Lower lobe of right lung (tissue), 2 donors: Measurements from ENCODE around the gene NME3. TPM values are rescaled to one million over a fixed set of nuclear protein-coding genes. Genes with fewer than 3 reads are reported as not detected.
A peak's percentile ranks its signal among the peaks of the same experiment; 100 is the strongest.

Experiments
- ATAC-seq, 2 donors: fragments of 200-7000 bp; cut with Tn5 transposase; one replicate each; pipeline ENCODE4 v1.9.1; 2020 to 2022; ENCODE audit warnings: mild to moderate bottlenecking in 2 of 2, moderate library complexity in 2 of 2
- DNase-seq: peaks from one replicate; pipeline ENCODE4 v3.0.0-alpha.2; 2020
- H3K27ac ChIP-seq: fragments of 200-600 bp; one replicate; pipeline ENCODE4 v1.8.0; 2022
- H3K27me3 ChIP-seq: fragments of 200-600 bp; one replicate; pipeline ENCODE4 v1.8.0; 2022; ENCODE audit warnings: low read depth
- H3K36me3 ChIP-seq: fragments of 200-600 bp; one replicate; pipeline ENCODE4 v1.8.0; 2022; ENCODE audit warnings: mild to moderate bottlenecking
- H3K4me1 ChIP-seq: fragments of 200-600 bp; one replicate; pipeline ENCODE4 v1.8.0; 2022
- H3K4me3 ChIP-seq: fragments of 200-600 bp; one replicate; pipeline ENCODE4 v1.8.0; 2022; ENCODE audit warnings: mild to moderate bottlenecking
- H3K9me3 ChIP-seq: fragments of 200-600 bp; one replicate; pipeline ENCODE4 v1.8.0; 2022
- intact Hi-C: fragments of 100-400 bp; cut with DNase I; formaldehyde crosslinking; loops from one replicate; pipeline ENCODE4 v1.11.0; 2022
- total RNA-seq: library from RNA; stranded (reverse); fragmentation: NEBNext Ultra II Directional; extraction: Animal tissue kit (Norgen Biotek cat#: 25700); gene quantifications from one replicate; pipeline ENCODE4 v1.2.1, GENCODE V29; 2021
- TF ChIP-seq, protein P1 (sequence below): fragments of 200-600 bp; IDR thresholded peaks from one replicate; pipeline ENCODE4 v1.8.0; 2022; ENCODE audit warnings: antibody characterized with exemption, mild to moderate bottlenecking
- donor health status: DM: no; HTN: yes; CAD: no; lungs with severe emphysema.

Gene NME3
- total RNA-seq, 1 donor from 2014 or later, result 56.5 TPM

DNA sequence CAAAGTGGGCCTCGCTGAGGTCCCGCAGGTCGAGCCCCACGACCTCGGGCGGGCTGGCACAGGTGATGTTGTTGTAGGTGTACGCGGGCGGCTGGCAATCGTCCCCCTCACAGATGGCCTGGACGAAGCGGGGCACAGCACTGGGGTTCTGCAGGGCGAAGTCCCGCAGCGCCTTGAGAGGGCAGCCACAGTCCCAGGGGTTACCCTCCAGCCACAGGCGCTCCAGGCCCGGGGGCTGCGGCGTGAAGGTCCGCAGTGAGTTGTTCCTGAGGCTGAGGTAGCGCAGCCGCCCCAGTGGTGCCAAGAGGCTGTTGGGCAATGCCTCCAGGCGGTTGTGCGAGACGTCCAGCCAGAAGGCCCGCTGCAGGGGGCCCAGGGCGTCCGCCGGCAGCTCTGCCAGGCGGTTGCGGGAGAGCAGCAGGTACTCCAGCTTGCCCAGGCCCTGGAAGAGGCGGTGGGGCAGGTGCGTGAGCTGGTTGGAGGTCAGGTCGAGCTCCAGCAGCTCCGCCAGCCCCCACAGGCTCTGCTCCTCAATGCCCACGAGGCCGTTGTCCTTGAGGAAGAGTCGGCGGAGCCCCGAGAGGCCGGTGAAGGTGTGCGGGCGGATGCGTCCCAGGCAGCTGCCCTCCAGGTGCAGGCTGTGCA, 19.4 kb upstream of the NME3 start:
- intact Hi-C loops, result no loop called here
- Histone ChIP-seq H3K4me3 (no peak overlapping the region), H3K27me3 (no peaks in the 10 kb centered on the region), H3K27ac (no peak overlapping the region), H3K4me1 (no peaks in the 10 kb centered on the region), H3K36me3 (peaks cover 44% of the 10 kb centered on the region), H3K9me3 (no peaks in the 10 kb centered on the region)
- TF ChIP-seq, protein P1, sequence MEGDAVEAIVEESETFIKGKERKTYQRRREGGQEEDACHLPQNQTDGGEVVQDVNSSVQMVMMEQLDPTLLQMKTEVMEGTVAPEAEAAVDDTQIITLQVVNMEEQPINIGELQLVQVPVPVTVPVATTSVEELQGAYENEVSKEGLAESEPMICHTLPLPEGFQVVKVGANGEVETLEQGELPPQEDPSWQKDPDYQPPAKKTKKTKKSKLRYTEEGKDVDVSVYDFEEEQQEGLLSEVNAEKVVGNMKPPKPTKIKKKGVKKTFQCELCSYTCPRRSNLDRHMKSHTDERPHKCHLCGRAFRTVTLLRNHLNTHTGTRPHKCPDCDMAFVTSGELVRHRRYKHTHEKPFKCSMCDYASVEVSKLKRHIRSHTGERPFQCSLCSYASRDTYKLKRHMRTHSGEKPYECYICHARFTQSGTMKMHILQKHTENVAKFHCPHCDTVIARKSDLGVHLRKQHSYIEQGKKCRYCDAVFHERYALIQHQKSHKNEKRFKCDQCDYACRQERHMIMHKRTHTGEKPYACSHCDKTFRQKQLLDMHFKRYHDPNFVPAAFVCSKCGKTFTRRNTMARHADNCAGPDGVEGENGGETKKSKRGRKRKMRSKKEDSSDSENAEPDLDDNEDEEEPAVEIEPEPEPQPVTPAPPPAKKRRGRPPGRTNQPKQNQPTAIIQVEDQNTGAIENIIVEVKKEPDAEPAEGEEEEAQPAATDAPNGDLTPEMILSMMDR, result no peak
- DNase-seq (no peak), ATAC-seq (no peak)

DNA sequence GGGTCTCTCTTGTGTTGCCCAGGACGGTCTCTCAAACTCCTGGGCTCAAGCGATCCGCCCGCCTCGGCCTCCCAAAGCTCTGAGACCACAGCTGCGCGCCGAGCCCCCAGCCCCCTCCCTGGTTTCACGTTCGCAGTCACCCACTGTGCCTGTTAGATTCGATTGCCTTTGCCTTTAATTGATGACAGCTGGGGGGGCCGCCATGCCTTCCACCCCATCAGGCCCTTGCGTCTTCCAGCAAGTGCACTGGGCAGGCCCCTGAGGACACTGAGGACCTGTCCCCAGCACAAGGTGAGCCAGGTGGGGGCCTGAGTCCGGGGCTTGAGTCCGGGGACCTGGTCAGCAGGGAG, 18.9 kb upstream of the NME3 start:
- H3K4me1 ChIP-seq, result peaks cover 3% of the 10 kb centered on the region
- no peak for DNase-seq
- intact Hi-C loops, result no loop called here

GRCh38 chr16:1789643-1790045, 18.3 kb upstream of the NME3 start:
- ATAC-seq (no peak), DNase-seq (no peak)
- Histone ChIP-seq H3K9me3 (no peaks in the 10 kb centered on the region), H3K27ac (no peak overlapping the region), H3K4me3 (no peak overlapping the region), H3K27me3 (no peaks in the 10 kb centered on the region), H3K4me1 (peaks cover 9% of the 10 kb centered on the region), H3K36me3 (peaks cover 45% of the 10 kb centered on the region)
- TF ChIP-seq, protein P1, result no peak
- intact Hi-C loops, result no loop called here

More for the DNA sequence above, 18.9 kb upstream of the NME3 start:
- Histone ChIP-seq H3K4me3 (no peak overlapping the region), H3K27ac (no peak overlapping the region), H3K27me3 (no peaks in the 10 kb centered on the region), H3K9me3 (no peaks in the 10 kb centered on the region), H3K36me3 (peaks cover 45% of the 10 kb centered on the region)
- ATAC-seq, result no peak
- TF ChIP-seq, protein P1, result no peak

GRCh38 chr16:1788708-1789100, 17.4 kb upstream of the NME3 start:
- no peaks in the 10 kb centered on the region for H3K27me3 ChIP-seq
- peaks cover 18% of the 10 kb centered on the region for H3K4me1 ChIP-seq
- ATAC-seq (no peak), DNase-seq (peak; percentile 43)
- TF ChIP-seq, protein P1, result no peak
- peaks cover 45% of the 10 kb centered on the region for H3K36me3 ChIP-seq
- no peak overlapping the region for H3K27ac ChIP-seq
- H3K4me3 ChIP-seq, result no peak overlapping the region
- no peaks in the 10 kb centered on the region for H3K9me3 ChIP-seq
- intact Hi-C loops, result no loop called here

DNA sequence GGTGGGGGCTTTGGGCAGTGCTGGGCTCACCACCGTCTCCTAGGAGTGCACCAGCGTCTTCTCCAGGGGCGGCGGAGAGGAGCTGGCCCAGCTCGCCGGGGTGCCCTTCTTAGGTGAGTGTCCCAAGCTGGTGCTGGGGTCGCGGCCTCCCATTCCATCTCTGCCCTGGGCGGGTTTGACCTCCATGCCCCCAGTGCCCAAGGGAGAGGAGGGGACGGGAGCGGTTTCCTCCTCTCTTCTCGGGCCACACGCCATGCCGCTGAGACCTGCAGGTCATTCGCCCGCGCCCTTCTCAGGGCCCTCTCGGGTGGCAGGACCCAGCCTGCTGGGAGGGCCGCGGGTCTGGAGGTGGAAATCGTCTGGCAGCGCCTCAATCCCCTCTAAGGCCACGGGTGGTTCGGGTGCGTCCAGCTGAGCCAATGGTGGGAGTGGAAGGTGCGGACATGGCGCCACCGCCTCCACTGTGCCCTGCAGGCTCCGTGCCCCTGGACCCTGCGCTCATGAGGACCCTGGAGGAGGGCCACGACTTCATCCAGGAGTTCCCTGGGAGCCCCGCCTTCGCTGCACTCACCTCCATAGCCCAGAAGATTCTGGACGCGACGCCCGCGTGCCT, 16.9 kb upstream of the NME3 start:
- DNase-seq, result no peak
- TF ChIP-seq, protein P1, result no peak
- H3K4me1 ChIP-seq, result peaks cover 23% of the 10 kb centered on the region
- H3K9me3 ChIP-seq, result no peaks in the 10 kb centered on the region
- no peaks in the 10 kb centered on the region for H3K27me3 ChIP-seq
- intact Hi-C loops, result no loop called here
- no peak for ATAC-seq
- peaks cover 45% of the 10 kb centered on the region for H3K36me3 ChIP-seq
- H3K27ac ChIP-seq, result no peak overlapping the region
- H3K4me3 ChIP-seq, result no peak overlapping the region
